ENCODE data around the gene RINL. TPM values are rescaled to one million over a fixed set of nuclear protein-coding genes. Genes with fewer than 3 reads are reported as not detected.

The RINL gene
- total and polyA plus RNA-seq, 2 of the 8 experiments (the other 6 are each of a cell fraction or from before 2014, with no cell fraction given) = 11.1 to 11.9 TPM

DNA sequence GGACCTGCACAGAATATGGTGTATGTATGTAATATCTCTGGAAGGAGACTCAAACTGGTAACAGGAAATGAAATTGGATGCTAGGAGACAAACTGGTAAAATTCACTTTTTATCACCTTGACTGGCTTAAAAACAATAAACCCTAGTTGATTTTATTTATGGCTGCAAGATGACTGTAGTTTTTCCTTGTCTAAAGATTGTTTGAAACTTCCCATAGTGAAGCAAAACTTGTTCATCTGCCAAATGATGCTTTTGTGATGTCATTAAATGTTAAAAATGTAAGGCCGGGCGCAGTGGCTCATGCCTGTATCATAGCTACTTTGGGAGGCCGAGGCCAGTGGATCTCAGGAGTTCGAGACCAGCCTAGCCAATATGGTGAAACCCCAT is 44.0 kb downstream of the RINL start:
- Histone ChIP-seq H3K4ac (replicated peaks; ENCODE audit: insufficient read length, low read depth, low read length) (no peak overlapping the region), H2BK15ac (ENCODE audit: low read length) (no peak overlapping the region), H3K79me1 (ENCODE audit: low read depth, low read length) (0 out of 2 replicates have a peak, but pooled peaks cover 2% of the 10 kb centered on the region), H3K56ac (replicated peaks; ENCODE audit: insufficient read length, low read depth, low read length) (no peak overlapping the region), H3K36me3 (ENCODE audit: control insufficient read depth in 2 of 4, insufficient read depth in 4 of 4, low read length in 3 of 4) (peaks cover 30 to 51% (median 36%) of the 10 kb centered on the region in 4 experiments), H2BK5ac (ENCODE audit: low read depth, low read length) (no peak overlapping the region), H3K4me3 (ENCODE audit: extremely low read depth in 1 of 4, insufficient read depth in 2 of 4, low read depth in 3 of 4, low read length in 4 of 4) (no peak overlapping the region), H3K14ac (ENCODE audit: insufficient read length) (no peak overlapping the region), H3K4me1 (replicated peaks in 1 of 4; ENCODE audit: control insufficient read depth in 3 of 4, insufficient read depth in 4 of 4, low read length in 3 of 4) (peaks cover 0 to 6% (median 1%) of the 10 kb centered on the region in 4 experiments; a peak in 1 of 7 replicates), H3K9ac (replicated peaks in 1 of 4; ENCODE audit: extremely low read depth in 1 of 4, low read depth in 3 of 4, low read length in 3 of 4) (no peak overlapping the region), H3K9me3 (ENCODE audit: insufficient read depth in 2 of 2, low read depth in 1 of 2, low read length in 1 of 2) (no peaks in the 10 kb centered on the region), H2BK12ac (ENCODE audit: low read depth, low read length) (no peak overlapping the region), H2AFZ (ENCODE audit: low read length) (no peak overlapping the region), H4K8ac (ENCODE audit: extremely low read depth, insufficient read depth, low read length) (no peak overlapping the region), H2BK120ac (replicated peaks; ENCODE audit: low read depth, low read length) (no peak overlapping the region), H3K27ac (ENCODE audit: low read depth, low read length) (no peak overlapping the region), H2BK20ac (ENCODE audit: low read length) (no peak overlapping the region), H3K27me3 (replicated peaks in 1 of 4; ENCODE audit: control insufficient read depth in 3 of 4, extremely low read depth in 1 of 4, insufficient read depth in 3 of 4, low read length in 3 of 4) (no peaks in the 10 kb centered on the region), H4K91ac (replicated peaks; ENCODE audit: insufficient read length, low read length) (no peak overlapping the region), H3K79me2 (ENCODE audit: control insufficient read depth in 1 of 2, insufficient read depth in 2 of 2, low read length in 2 of 2) (no peaks in the 10 kb centered on the region), H4K20me1 (replicated peaks in 1 of 2; ENCODE audit: control insufficient read depth in 1 of 2, insufficient read depth in 2 of 2, low read length in 2 of 2) (peaks cover 4 to 13% of the 10 kb centered on the region in 2 experiments), H4K5ac (ENCODE audit: insufficient read length, low read depth, low read length) (no peak overlapping the region), H3K4me2 (ENCODE audit: insufficient read depth in 1 of 2, low read depth in 2 of 2, low read length in 2 of 2) (no peak overlapping the region), H2AK5ac (ENCODE audit: low read depth, low read length) (no peak overlapping the region), H3K23me2 (ENCODE audit: low read depth, low read length) (peaks cover 8% of the 10 kb centered on the region), H3K23ac (ENCODE audit: insufficient read length) (no peak overlapping the region), H3K18ac (ENCODE audit: extremely low read depth, low read length) (no peak overlapping the region)
- no peak for DNase-seq (ENCODE audit: low read depth in 1 of 2, low spot score in 2 of 2)
- ChIA-PET POLR2A (ENCODE audit: partially characterized antibody) (interaction anchor here (0.7 to 14.2 kb wide), 13 partner anchors 9 to 121 kb away, joined by 3 to 376 read pairs (median 4); partner anchors contain the start of gene HNRNPL), CTCF (ENCODE audit: partially characterized antibody) (interaction anchor here (0.8 to 1.4 kb wide), 4 partner anchors 14 to 54 kb away, joined by 3 to 8 read pairs (median 4); no protein-coding TSS in a partner anchor)
- FAIRE-seq = no peak
- WGBS, 2 experiments (ENCODE audit: extremely low coverage in 1 of 2, insufficient coverage in 1 of 2, insufficient read length in 1 of 2, insufficient replicate concordance in 2 of 2, low coverage in 1 of 2, low lambda C conversion rate in 2 of 2, missing lambda C conversion rate in 1 of 2) = 92% methylated on average over 4 of the region's 4 CpGs; no CpG with 5 or more reads in 1 of the 2 experiments
- no peak for TF ChIP-seq CTBP2 (IDR thresholded peaks at IDR 0.05; ENCODE audit: borderline replicate concordance, insufficient read depth, insufficient read length, low read length)
- TF ChIP-seq CEBPB (IDR thresholded peaks at IDR 0.05; ENCODE audit: low read depth, low read length) = no peak
- no peak for TF ChIP-seq SP1 (IDR thresholded peaks at IDR 0.05; ENCODE audit: low read depth, low read length)
- TF ChIP-seq SIN3A (conservative IDR thresholded peaks at IDR 0.05 in 1 of 2, IDR thresholded peaks at IDR 0.05 in 1 of 2; ENCODE audit: low read depth in 1 of 2, low read length in 2 of 2) = no peak
- no peak for TF ChIP-seq SP2 (IDR thresholded peaks at IDR 0.05; ENCODE audit: low read length)
- no peak for TF ChIP-seq RAD21 (IDR thresholded peaks at IDR 0.05 in 1 of 2, conservative IDR thresholded peaks at IDR 0.05 in 1 of 2; ENCODE audit: low read depth in 2 of 2, low read length in 2 of 2)
- no peak for TF ChIP-seq FOSL1 (IDR thresholded peaks at IDR 0.05; ENCODE audit: insufficient read depth, low read depth, low read length)
- TF ChIP-seq HDAC2 (IDR thresholded peaks at IDR 0.05; ENCODE audit: borderline replicate concordance in 1 of 2, low read depth in 2 of 2, low read length in 2 of 2) = no peak
- TF ChIP-seq SIRT6 (IDR thresholded peaks at IDR 0.05; ENCODE audit: low read length) = no peak
- no peak for TF ChIP-seq EGR1 (IDR thresholded peaks at IDR 0.05; ENCODE audit: borderline replicate concordance, low read depth, low read length)
- TF ChIP-seq RNF2 (IDR thresholded peaks at IDR 0.05; ENCODE audit: borderline replicate concordance, low read depth, low read length, missing control alignments, poor library complexity, severe bottlenecking) = no peak
- no peak for TF ChIP-seq NANOG (IDR thresholded peaks at IDR 0.05; ENCODE audit: insufficient read depth, low read depth, low read length, poor library complexity, severe bottlenecking)
- no peak for TF ChIP-seq SRF (IDR thresholded peaks at IDR 0.05; ENCODE audit: low read depth, low read length)

Measured in H1 (cell line).